ENCODE results near the gene BMP7.

Gene BMP7

DNA sequence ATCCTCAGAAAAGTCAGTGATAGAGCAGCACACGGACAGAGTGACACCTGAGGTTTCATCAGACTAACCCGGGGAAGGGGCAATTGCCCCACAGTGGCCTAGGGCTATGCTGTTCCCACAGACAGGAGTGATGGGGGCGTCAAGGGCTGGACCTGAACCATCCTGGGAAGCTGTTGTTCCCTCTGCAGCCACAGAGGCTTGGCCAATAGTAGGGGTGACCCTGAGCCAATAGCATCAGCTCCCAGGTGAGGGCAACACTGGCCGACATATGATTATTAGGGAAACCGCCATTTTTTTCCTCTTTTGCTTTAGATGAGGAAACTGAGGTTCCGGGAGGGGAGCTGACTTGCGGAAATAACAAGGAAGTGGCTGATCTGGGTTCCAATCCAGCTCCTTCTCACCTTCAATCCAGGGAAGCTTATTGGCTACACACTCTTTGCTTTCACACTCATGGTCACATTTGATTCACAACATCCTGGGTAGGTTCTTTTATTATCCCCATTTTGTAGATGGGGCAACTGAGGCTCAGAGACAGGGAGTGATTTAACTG is 126.0 kb downstream of the BMP7 start:
- no peak for DNase-seq

DNA sequence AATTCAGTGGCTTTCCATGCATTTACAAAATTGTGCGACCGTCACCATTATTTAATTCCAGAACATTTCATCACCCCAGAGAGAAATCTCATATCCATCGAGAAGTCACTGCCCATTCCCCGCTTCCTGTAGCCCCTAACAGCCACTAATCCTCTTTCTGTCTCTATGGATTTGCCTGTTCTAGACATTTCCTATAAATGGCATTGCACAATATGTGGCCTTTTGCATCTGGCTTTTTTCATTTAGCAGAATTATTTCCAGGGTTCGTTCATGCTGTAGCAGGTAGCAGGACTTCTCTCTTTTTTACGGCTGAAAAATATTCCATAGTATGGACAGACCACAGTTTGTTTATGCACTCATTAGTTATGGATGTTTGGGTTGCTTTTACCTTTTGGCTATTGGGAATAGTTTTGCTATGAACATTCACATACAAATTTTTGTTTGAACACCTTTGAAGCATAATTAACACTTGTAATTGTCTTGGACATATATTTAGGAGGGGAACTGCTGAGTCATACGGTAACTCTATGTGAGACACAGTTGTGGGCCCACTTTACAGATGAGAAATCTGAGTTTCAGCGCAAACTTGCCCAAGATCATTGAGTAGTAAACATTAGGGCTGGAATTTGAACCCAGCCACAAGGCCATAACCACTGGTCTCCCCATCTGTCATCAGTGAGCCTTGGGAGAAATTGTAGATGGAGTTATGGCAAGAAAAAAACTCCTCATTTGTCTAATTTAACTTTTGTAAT is 126.9 kb downstream of the BMP7 start:
- DNase-seq, result no peak

GRCh38 chr20:57138198-57138995 is 128.0 kb downstream of the BMP7 start:
- DNase-seq, result no peak

GRCh38 chr20:57137676-57138075 is 128.8 kb downstream of the BMP7 start:
- no peak for DNase-seq

DNA sequence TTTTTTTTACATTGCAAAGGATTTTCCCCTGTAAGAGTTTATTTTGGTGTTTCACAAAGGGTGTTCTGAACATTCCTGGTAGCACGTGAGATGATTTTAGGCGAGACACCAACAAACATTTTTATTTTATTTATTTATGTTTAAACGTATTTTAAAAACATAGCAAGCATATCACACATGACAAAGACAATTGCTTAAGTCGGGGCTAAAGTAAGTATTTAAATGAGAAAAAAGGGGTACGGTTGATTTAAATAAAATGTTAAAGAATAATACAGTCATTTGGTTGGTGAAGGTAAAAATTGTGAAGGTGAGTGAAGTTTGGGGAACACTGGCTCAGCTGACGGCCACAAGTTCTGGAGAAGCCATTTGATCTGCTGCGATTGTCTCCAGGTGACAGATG is 129.7 kb downstream of the BMP7 start:
- no peak for DNase-seq

- no peak for DNase-seq
Observed at GRCh38 chr20:57135875-57136274, 130.6 kb downstream of the BMP7 start.

GRCh38 chr20:57134804-57135203 is 131.6 kb downstream of the BMP7 start:
- DNase-seq, result no peak

- no peak for DNase-seq
Observed at GRCh38 chr20:57133926-57134650, 132.4 kb downstream of the BMP7 start.

DNA sequence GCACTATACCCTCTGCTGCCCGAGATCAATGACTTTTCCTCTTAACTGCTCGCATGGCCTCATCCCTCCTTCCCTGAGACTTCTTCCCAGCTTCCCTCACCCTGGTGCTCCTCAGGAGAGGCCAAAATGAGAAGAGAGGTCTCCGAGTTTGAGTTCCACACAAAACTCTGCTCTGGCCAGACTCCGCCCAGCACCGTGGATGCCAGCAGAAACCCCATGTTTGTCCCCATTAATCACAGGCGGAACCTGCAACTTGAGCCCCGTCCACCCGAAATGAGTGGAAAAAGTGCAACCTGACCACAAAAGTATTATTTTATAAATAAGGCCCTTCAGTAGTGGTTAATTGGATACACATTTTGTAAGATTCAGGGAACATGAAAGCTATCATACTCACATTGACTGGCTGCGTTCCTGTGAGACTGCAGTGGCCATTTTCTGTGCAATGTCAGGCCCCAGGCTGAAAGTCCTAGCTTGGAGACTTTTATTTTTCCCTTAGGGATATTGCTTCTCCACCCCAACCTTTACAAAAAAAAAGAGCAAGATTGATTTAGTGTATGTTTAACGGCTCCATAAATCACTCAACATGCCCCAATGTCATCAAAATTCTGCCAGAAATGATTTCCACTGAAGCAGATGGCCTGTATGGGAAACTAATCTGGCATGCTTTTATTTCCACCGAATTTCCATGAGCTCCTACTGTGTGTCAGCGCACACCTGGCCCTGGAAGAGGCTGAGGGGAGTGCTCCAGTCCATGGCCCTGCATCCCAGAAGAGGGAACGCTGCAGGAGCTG is 134.6 kb downstream of the BMP7 start:
- no peak for DNase-seq

DNA sequence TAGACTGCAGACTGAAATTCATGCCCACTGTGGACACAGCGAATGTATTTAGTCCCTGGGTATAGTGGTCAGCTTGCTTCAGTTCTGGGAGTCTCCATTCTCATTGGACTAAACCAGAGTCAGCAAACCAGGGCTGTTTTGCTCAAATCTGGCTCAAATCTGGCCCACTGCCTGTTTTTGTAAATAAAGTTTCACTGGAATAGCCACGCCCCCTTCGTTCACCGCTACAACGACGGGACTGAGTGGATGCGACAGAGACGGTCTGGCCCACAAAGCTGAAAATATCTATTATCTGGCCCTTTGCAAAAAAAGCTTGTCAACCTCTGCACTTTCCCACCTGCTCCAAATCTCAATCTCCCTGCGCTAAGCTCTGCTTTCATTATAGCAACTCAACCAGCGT is 135.4 kb downstream of the BMP7 start:
- no peak for DNase-seq

GRCh38 chr20:57130160-57130772 is 136.2 kb downstream of the BMP7 start:
- DNase-seq, result no peak

DNA sequence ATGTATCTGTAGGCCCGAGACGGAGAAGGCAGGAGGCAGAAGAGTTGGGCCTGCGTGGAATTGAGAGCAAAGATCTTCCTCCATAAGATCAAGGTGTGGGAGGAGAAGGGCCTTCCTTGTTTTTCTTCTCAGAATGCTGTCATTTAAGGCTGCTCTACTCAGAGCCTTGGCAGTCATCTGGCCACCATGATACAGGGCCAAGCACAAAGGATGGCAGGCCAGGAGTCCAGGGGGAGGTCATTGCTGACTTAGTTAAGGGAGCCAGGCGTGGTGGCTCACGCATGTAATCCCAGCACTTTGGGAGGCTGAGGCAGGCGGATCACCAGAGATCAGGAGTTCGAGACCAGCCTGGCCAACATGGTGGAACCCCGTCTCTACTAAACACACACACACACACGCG is 137.1 kb downstream of the BMP7 start:
- DNase-seq, result no peak

DNA sequence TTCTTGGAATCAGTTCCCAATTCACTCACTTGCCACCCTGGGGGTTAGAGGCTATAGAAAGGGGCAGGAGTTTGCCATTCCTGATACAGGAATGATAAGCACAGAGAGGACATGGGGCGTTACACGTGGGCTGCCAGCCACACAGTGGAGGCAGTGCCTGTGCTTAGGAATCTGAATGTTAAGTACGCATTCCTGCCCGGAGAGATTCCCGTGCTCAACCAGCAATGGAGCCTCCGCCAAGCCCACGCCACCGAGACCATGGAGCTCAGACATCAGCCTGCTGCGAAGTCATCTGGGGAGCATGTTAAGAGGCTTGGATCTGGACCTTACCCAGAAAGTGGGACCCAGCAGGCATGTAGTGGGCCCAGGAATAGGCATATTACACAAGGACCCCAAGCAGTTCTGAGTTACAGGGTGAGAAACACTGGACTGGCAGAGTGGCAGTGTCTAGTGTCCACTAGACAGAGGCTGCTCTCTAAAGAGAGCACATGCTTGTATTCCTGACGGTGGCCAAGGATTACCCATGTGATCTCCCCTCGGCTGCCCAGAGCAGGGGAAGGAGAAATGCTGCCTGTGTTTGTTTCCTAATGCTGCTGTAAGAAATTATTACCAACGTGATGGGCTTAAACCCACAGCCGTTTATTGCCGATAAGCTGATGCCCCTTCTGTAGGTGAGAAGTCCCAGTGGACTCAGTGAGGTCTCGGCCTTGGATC is 138.2 kb downstream of the BMP7 start:
- no peak for DNase-seq

- DNase-seq, result no peak
Observed at GRCh38 chr20:57126481-57127092, 139.9 kb downstream of the BMP7 start.

GRCh38 chr20:57124800-57125517 is 141.5 kb downstream of the BMP7 start:
- DNase-seq, result no peak

GRCh38 chr20:57124366-57124765 is 142.1 kb downstream of the BMP7 start:
- no peak for DNase-seq

GRCh38 chr20:57123504-57123903 is 142.9 kb downstream of the BMP7 start:
- DNase-seq, result no peak

DNA sequence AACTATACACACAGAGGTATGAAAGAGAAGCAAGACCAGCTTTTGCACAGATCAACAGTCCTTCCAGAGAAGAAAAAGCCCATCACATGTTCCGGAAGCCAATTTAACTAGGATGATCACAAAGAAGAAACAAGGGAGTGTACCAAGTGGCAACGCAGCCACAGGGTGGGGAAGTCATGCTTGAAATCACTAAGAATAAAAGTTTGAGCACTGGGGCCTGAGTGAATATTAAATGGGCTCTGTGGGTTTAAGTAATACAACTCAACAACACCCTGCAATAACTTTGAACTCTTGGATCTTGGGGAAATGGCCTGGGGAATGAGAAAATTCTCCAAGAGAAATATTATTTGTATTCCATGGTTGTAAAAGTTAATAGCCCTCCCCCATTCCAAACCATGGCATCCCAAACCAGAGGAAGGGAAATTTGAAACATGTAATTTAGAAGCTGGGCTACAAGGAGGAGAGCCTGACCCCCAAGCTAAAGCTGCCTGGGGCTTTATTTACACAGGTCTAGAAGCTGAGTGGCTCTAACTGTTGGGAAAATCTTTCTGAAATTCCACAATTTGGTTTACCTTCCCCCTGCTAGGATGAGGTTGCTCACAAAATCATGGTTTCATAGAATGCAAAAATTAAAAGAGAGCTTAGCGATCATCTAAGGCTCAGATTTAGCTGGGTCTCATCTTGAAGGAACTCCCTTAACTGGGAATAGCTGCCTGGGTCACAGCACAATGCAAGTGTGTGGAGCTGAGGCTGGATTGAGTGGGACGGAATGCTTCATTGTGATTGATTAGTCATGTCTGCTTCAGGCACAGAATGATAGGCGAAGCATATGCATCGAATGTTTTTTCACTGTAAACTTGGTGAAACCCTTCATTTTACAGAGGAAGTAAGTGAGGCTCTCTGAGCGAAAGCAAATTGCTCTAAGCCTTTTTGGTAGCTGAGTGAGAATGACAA is 143.6 kb downstream of the BMP7 start:
- DNase-seq, result no peak

DNA sequence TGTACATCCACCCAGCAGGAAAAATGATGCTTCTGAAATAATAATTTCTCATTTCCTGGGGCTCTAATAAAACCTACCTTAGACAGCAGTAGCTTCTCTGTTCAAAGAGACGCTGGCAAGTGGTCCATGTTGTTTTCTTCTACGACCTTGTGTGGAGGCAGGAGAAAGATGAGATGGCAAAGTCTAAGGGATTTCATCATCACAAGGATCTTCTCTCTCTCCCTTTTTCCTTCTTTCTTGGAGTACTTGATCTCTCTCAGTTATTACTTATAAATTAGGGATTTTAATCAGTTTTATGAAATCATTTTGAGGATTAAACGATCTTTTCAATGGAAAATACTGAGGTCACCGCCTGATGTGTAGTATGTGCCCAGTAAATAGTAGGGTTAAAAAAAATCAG is 147.5 kb downstream of the BMP7 start:
- DNase-seq, result no peak
